HG03378 (cell line): ENCODE data around the gene CDH19.

Experiments used
- ATAC-seq: cut with Tn5 transposase; IDR thresholded peaks from one replicate; pipeline ENCODE4 v1.9.1; 2021; ENCODE audit warnings: mild to moderate bottlenecking, moderate library complexity; ENCODE audit not compliant: unreplicated experiment

CDH19 gene

GRCh38 chr18:66571845-66572244 is 32.0 kb downstream of the CDH19 start:
- ATAC-seq = no peak

- no peak for ATAC-seq
Measured at GRCh38 chr18:66566616-66567015, 37.3 kb downstream of the CDH19 start.

GRCh38 chr18:66564236-66564635 is 39.7 kb downstream of the CDH19 start:
- ATAC-seq = no peak

GRCh38 chr18:66562279-66562678 is 41.6 kb downstream of the CDH19 start:
- ATAC-seq = no peak

- no peak for ATAC-seq
Measured at GRCh38 chr18:66560094-66560493, 43.8 kb downstream of the CDH19 start.

- no peak for ATAC-seq
Measured at GRCh38 chr18:66558773-66559172, 45.1 kb downstream of the CDH19 start.

- no peak for ATAC-seq
Measured at GRCh38 chr18:66557091-66557490, 46.8 kb downstream of the CDH19 start.

- ATAC-seq = no peak
Measured at GRCh38 chr18:66555585-66555984, 48.3 kb downstream of the CDH19 start.

- no peak for ATAC-seq
Measured at GRCh38 chr18:66553824-66554223, 50.1 kb downstream of the CDH19 start.

GRCh38 chr18:66550366-66550765 is 53.5 kb downstream of the CDH19 start:
- ATAC-seq = no peak

GRCh38 chr18:66548747-66549146 is 55.1 kb downstream of the CDH19 start:
- ATAC-seq = no peak

GRCh38 chr18:66534110-66534509 is 69.8 kb downstream of the CDH19 start:
- ATAC-seq = no peak

GRCh38 chr18:66533693-66534092 is 70.2 kb downstream of the CDH19 start:
- ATAC-seq = no peak

- no peak for ATAC-seq
Measured at GRCh38 chr18:66523219-66523991, 80.5 kb downstream of the CDH19 start.

GRCh38 chr18:66513996-66514395 is 89.9 kb downstream of the CDH19 start:
- no peak for ATAC-seq

GRCh38 chr18:66511792-66512191 is 92.1 kb downstream of the CDH19 start:
- no peak for ATAC-seq

- ATAC-seq = no peak
Measured at GRCh38 chr18:66511289-66511688, 92.6 kb downstream of the CDH19 start.

- ATAC-seq = no peak
Measured at GRCh38 chr18:66510357-66511045, 93.4 kb downstream of the CDH19 start.

- no peak for ATAC-seq
Measured at GRCh38 chr18:66508937-66509336, 95.0 kb downstream of the CDH19 start.

- ATAC-seq = no peak
Measured at GRCh38 chr18:66506178-66506577, 97.7 kb downstream of the CDH19 start.

- no peak for ATAC-seq
Measured at GRCh38 chr18:66497351-66497750, 106.5 kb downstream of the CDH19 start.

- no peak for ATAC-seq
Measured at GRCh38 chr18:66495844-66496243, 108.0 kb downstream of the CDH19 start.
